HEK293 (cell line): ENCODE results near the gene BIRC5.

Experiments
- CTCF ChIA-PET: fragments of 350-600 bp; formaldehyde crosslinking; extraction: SDS; loops from one replicate; lab custom pipeline; 2021; ENCODE audit warnings: antibody characterized with exemption; lab: Yijun Ruan, JAX
- POLR2A ChIA-PET: fragments of 300-600 bp; formaldehyde crosslinking; extraction: SDS; loops from one replicate; lab custom pipeline; 2020; ENCODE audit warnings: antibody characterized with exemption, inconsistent platforms; lab: Yijun Ruan, JAX
- H3K27ac ChIP-seq: fragments of 200-500 bp; sonication (Bioruptor generic); 2 replicates; pipeline ENCODE4 v1.5.1; 2014; ENCODE audit warnings: low read depth, low read length, control low read depth, inconsistent platforms; ENCODE audit errors: extremely low read depth
- H3K36me3 ChIP-seq, 2 experiments: fragments of 200-500 bp in 1 of 2; sonication (Bioruptor generic) in 1 of 2; 1 replicate in 1 of 2; 2 replicates in 1 of 2; pipeline ENCODE4 v1.5.1; 2014 to 2017; ENCODE audit warnings: inconsistent platforms in 2 of 2, low read length in 2 of 2; ENCODE audit not compliant: control insufficient read depth in 2 of 2, insufficient read depth in 1 of 2
- H3K4me1 ChIP-seq: fragments of 200-500 bp; sonication (Bioruptor generic); 2 replicates; pipeline ENCODE4 v1.5.1; 2014; ENCODE audit warnings: mild to moderate bottlenecking, low read length, inconsistent platforms; ENCODE audit not compliant: control insufficient read depth, insufficient read depth
- H3K4me3 ChIP-seq: 2 replicates; pipeline ENCODE4 v1.5.1; 2011; ENCODE audit warnings: low read depth, mild to moderate bottlenecking, control low read depth, low read length, moderate library complexity
- H3K9me3 ChIP-seq: fragments of 200-500 bp; sonication (Bioruptor generic); 2 replicates; pipeline ENCODE4 v1.5.1; 2014; ENCODE audit warnings: low read depth, low read length, inconsistent platforms; ENCODE audit not compliant: control insufficient read depth, insufficient read depth
- EGR2 ChIP-seq: fragments of 450-650 bp; formaldehyde crosslinking; IDR thresholded peaks from 2 replicates; pipeline ENCODE4 v1.5.1; 2016; ENCODE audit warnings: low read depth, missing biosample characterization, missing genetic modification characterization
- GLIS1 ChIP-seq: fragments of 450-650 bp; formaldehyde crosslinking; IDR thresholded peaks from 2 replicates; pipeline ENCODE4 v1.5.1; 2016; ENCODE audit warnings: missing biosample characterization, missing genetic modification characterization
- GLIS2 ChIP-seq: fragments of 450-650 bp; formaldehyde crosslinking; IDR thresholded peaks from 2 replicates; pipeline ENCODE4 v1.5.1; 2016; ENCODE audit warnings: missing biosample characterization, missing genetic modification characterization
- KLF1 ChIP-seq: fragments of 450-650 bp; formaldehyde crosslinking; IDR thresholded peaks from 2 replicates; pipeline ENCODE4 v1.5.1; 2016; ENCODE audit warnings: missing biosample characterization, missing genetic modification characterization
- PATZ1 ChIP-seq: fragments of 450-650 bp; formaldehyde crosslinking; IDR thresholded peaks from 2 replicates; pipeline ENCODE4 v1.5.1; 2016; ENCODE audit warnings: missing biosample characterization, missing genetic modification characterization
- SCRT1 ChIP-seq: fragments of 450-650 bp; formaldehyde crosslinking; IDR thresholded peaks from 2 replicates; pipeline ENCODE4 v1.5.1; 2016; ENCODE audit warnings: missing biosample characterization, missing genetic modification characterization, borderline replicate concordance
- SP2 ChIP-seq: fragments of 450-650 bp; formaldehyde crosslinking; IDR thresholded peaks from 2 replicates; pipeline ENCODE4 v1.5.1; 2016; ENCODE audit warnings: missing biosample characterization, missing genetic modification characterization
- ZBTB17 ChIP-seq: fragments of 450-650 bp; formaldehyde crosslinking; IDR thresholded peaks from 2 replicates; pipeline ENCODE4 v1.5.1; 2016; ENCODE audit warnings: missing biosample characterization, missing genetic modification characterization
- ZFHX2 ChIP-seq: fragments of 450-650 bp; formaldehyde crosslinking; conservative IDR thresholded peaks from 2 replicates; pipeline ENCODE4 v1.5.1; 2016; ENCODE audit warnings: missing biosample characterization, missing genetic modification characterization
- ZFP3 ChIP-seq: fragments of 450-650 bp; formaldehyde crosslinking; IDR thresholded peaks from 2 replicates; pipeline ENCODE4 v1.5.1; 2016; ENCODE audit warnings: low read depth, missing biosample characterization, missing genetic modification characterization
- ZFP37 ChIP-seq: fragments of 450-650 bp; formaldehyde crosslinking; IDR thresholded peaks from 2 replicates; pipeline ENCODE4 v1.5.1; 2016; ENCODE audit warnings: missing biosample characterization, missing genetic modification characterization
- ZIC2 ChIP-seq: fragments of 450-650 bp; formaldehyde crosslinking; IDR thresholded peaks from 2 replicates; pipeline ENCODE4 v1.5.1; 2016; ENCODE audit warnings: missing biosample characterization, missing genetic modification characterization
- ZNF211 ChIP-seq: fragments of 450-650 bp; formaldehyde crosslinking; IDR thresholded peaks from 2 replicates; pipeline ENCODE4 v1.5.1; 2016; ENCODE audit warnings: low read depth, missing biosample characterization, missing genetic modification characterization
- ZNF23 ChIP-seq: fragments of 450-650 bp; formaldehyde crosslinking; IDR thresholded peaks from 2 replicates; pipeline ENCODE4 v1.5.1; 2016; ENCODE audit warnings: missing biosample characterization, missing genetic modification characterization, borderline replicate concordance
- ZNF335 ChIP-seq: fragments of 450-650 bp; formaldehyde crosslinking; conservative IDR thresholded peaks from 2 replicates; pipeline ENCODE4 v1.5.1; 2016; ENCODE audit warnings: missing biosample characterization, missing genetic modification characterization
- ZNF341 ChIP-seq: fragments of 450-650 bp; formaldehyde crosslinking; IDR thresholded peaks from 2 replicates; pipeline ENCODE4; 2016; ENCODE audit warnings: low read depth, missing biosample characterization, missing genetic modification characterization
- ZNF416 ChIP-seq: fragments of 450-650 bp; formaldehyde crosslinking; IDR thresholded peaks from 2 replicates; pipeline ENCODE4 v1.5.1; 2016; ENCODE audit warnings: missing biosample characterization, missing genetic modification characterization
- ZNF423 ChIP-seq: fragments of 450-650 bp; formaldehyde crosslinking; IDR thresholded peaks from 2 replicates; pipeline ENCODE4 v1.5.1; 2016; ENCODE audit warnings: missing biosample characterization, missing genetic modification characterization
- ZNF549 ChIP-seq: fragments of 450-650 bp; IDR thresholded peaks from 2 replicates; pipeline ENCODE4 v1.5.1; 2018; ENCODE audit warnings: missing biosample characterization, missing genetic modification characterization, mild to moderate bottlenecking, inconsistent platforms, moderate library complexity
- ZNF600 ChIP-seq: fragments of 450-650 bp; formaldehyde crosslinking; IDR thresholded peaks from 2 replicates; pipeline ENCODE4 v1.5.1; 2016; ENCODE audit warnings: missing biosample characterization, missing genetic modification characterization
- ZNF629 ChIP-seq: fragments of 450-650 bp; formaldehyde crosslinking; IDR thresholded peaks from 2 replicates; pipeline ENCODE4 v1.5.1; 2017; ENCODE audit warnings: missing biosample characterization, missing genetic modification characterization
- ZNF76 ChIP-seq: fragments of 450-650 bp; formaldehyde crosslinking; IDR thresholded peaks from 2 replicates; pipeline ENCODE4; 2016; ENCODE audit warnings: low read depth, missing biosample characterization, missing genetic modification characterization, borderline replicate concordance
- TF ChIP-seq, protein P1 (sequence below): fragments of 450-650 bp; formaldehyde crosslinking; IDR thresholded peaks from 2 replicates; pipeline ENCODE4 v1.5.1; 2016; ENCODE audit warnings: missing biosample characterization, missing genetic modification characterization
- TF ChIP-seq, protein P2 (sequence below): fragments of 450-650 bp; formaldehyde crosslinking; optimal IDR thresholded peaks from 2 replicates; pipeline ENCODE3; 2016; ENCODE audit warnings: missing biosample characterization, mild to moderate bottlenecking, missing genetic modification characterization
- TF ChIP-seq, protein P3 (sequence below): fragments of 450-650 bp; formaldehyde crosslinking; IDR thresholded peaks from 2 replicates; pipeline ENCODE4 v1.5.1; 2016; ENCODE audit warnings: missing biosample characterization, missing genetic modification characterization
- TF ChIP-seq, protein P4 (sequence below): fragments of 450-650 bp; formaldehyde crosslinking; IDR thresholded peaks from 2 replicates; pipeline ENCODE4 v1.5.1; 2016; ENCODE audit warnings: missing biosample characterization, missing genetic modification characterization
- TF ChIP-seq, protein P5 (sequence below): fragments of 450-650 bp; formaldehyde crosslinking; IDR thresholded peaks from 2 replicates; pipeline ENCODE4 v1.5.1; 2016; ENCODE audit warnings: missing biosample characterization, missing genetic modification characterization

The BIRC5 gene

GRCh38 chr17:78168903-78169793 is 44.9 kb upstream of the BIRC5 start:
- no peaks in the 10 kb centered on the region; the same call in 1 of the 2 replicates for H3K4me1 ChIP-seq
- H3K9me3 ChIP-seq = no peaks in the 10 kb centered on the region
- H3K27ac ChIP-seq = peak overlapping the region; percentile 78; the same call in 1 of the 2 replicates
- peak overlapping the region; percentile 67 for H3K4me3 ChIP-seq
- ChIA-PET POLR2A (interaction anchor here (0.6 to 4.6 kb wide), 10 partner anchors 9 to 84 kb away, joined by 3 to 47 read pairs (median 5); partner anchors contain the start of genes AFMID and TK1), CTCF (interaction anchor here (0.5 to 1.9 kb wide), 9 partner anchors 10 to 84 kb away, joined by 3 to 17 read pairs (median 4); partner anchors contain the start of genes AFMID and TK1)
- peaks cover 6 to 40% of the 10 kb centered on the region in 2 experiments; a peak in 2 of 3 replicates for H3K36me3 ChIP-seq
- TF ChIP-seq GLIS1 (tag by site-specific recombination) (peak; percentile 94), ZNF416 (tag by site-specific recombination) (no peak), ZBTB17 (tag by site-specific recombination) (peak; percentile 65; the same call in 1 of the 2 replicates), SP2 (tag by site-specific recombination) (peak; percentile 44), ZIC2 (peak; percentile 68), EGR2 (tag by site-specific recombination) (peak; percentile 61), ZFP37 (no peak), ZNF211 (tag by site-specific recombination) (no peak), ZNF549 (tag by site-specific recombination) (no peak), ZNF335 (tag by site-specific recombination) (peak; percentile 96), ZFHX2 (tag by site-specific recombination) (peak; percentile 74), ZNF423 (peak; percentile 52; the same call in 1 of the 2 replicates), KLF1 (tag by site-specific recombination) (peak; percentile 51; the same call in 1 of the 2 replicates), SCRT1 (no peak), ZNF341 (tag by site-specific recombination) (peak; percentile 69), GLIS2 (tag by site-specific recombination) (peak; percentile 90), PATZ1 (tag by site-specific recombination) (peak; percentile 73), ZFP3 (tag by site-specific recombination) (no peak), ZNF600 (tag by site-specific recombination) (peak; percentile 80), ZNF629 (tag by site-specific recombination) (no peak), ZNF76 (tag by site-specific recombination) (peak; percentile 20; the same call in 1 of the 2 replicates), ZNF23 (no peak)
- TF ChIP-seq, protein P1, sequence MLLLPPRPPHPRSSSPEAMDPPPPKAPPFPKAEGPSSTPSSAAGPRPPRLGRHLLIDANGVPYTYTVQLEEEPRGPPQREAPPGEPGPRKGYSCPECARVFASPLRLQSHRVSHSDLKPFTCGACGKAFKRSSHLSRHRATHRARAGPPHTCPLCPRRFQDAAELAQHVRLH (tag by site-specific recombination) = no peak
- TF ChIP-seq, protein P2, sequence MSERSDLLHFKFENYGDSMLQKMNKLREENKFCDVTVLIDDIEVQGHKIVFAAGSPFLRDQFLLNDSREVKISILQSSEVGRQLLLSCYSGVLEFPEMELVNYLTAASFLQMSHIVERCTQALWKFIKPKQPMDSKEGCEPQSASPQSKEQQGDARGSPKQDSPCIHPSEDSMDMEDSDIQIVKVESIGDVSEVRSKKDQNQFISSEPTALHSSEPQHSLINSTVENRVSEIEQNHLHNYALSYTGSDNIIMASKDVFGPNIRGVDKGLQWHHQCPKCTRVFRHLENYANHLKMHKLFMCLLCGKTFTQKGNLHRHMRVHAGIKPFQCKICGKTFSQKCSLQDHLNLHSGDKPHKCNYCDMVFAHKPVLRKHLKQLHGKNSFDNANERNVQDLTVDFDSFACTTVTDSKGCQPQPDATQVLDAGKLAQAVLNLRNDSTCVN (tag by site-specific recombination) = no peak
- TF ChIP-seq, protein P3, sequence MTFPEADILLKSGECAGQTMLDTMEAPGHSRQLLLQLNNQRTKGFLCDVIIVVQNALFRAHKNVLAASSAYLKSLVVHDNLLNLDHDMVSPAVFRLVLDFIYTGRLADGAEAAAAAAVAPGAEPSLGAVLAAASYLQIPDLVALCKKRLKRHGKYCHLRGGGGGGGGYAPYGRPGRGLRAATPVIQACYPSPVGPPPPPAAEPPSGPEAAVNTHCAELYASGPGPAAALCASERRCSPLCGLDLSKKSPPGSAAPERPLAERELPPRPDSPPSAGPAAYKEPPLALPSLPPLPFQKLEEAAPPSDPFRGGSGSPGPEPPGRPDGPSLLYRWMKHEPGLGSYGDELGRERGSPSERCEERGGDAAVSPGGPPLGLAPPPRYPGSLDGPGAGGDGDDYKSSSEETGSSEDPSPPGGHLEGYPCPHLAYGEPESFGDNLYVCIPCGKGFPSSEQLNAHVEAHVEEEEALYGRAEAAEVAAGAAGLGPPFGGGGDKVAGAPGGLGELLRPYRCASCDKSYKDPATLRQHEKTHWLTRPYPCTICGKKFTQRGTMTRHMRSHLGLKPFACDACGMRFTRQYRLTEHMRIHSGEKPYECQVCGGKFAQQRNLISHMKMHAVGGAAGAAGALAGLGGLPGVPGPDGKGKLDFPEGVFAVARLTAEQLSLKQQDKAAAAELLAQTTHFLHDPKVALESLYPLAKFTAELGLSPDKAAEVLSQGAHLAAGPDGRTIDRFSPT (tag by site-specific recombination) = peak; percentile 99
- TF ChIP-seq, protein P4, sequence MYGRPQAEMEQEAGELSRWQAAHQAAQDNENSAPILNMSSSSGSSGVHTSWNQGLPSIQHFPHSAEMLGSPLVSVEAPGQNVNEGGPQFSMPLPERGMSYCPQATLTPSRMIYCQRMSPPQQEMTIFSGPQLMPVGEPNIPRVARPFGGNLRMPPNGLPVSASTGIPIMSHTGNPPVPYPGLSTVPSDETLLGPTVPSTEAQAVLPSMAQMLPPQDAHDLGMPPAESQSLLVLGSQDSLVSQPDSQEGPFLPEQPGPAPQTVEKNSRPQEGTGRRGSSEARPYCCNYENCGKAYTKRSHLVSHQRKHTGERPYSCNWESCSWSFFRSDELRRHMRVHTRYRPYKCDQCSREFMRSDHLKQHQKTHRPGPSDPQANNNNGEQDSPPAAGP (tag by site-specific recombination) = 0 out of 2 replicates have a peak, but pooled peaks have one; percentile 11
- TF ChIP-seq, protein P5, sequence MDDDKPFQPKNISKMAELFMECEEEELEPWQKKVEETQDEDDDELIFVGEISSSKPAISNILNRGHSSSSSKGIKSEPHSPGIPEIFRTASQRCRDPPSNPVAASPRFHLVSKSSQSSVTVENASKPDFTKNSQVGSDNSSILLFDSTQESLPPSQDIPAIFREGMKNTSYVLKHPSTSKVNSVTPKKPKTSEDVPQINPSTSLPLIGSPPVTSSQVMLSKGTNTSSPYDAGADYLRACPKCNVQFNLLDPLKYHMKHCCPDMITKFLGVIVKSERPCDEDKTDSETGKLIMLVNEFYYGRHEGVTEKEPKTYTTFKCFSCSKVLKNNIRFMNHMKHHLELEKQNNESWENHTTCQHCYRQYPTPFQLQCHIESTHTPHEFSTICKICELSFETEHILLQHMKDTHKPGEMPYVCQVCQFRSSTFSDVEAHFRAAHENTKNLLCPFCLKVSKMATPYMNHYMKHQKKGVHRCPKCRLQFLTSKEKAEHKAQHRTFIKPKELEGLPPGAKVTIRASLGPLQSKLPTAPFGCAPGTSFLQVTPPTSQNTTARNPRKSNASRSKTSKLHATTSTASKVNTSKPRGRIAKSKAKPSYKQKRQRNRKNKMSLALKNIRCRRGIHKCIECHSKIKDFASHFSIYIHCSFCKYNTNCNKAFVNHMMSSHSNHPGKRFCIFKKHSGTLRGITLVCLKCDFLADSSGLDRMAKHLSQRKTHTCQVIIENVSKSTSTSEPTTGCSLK (tag by site-specific recombination) = no peak
